Measurements from ENCODE around the gene PADI2. TPM values are rescaled to one million over a fixed set of nuclear protein-coding genes. Genes with fewer than 3 reads are reported as not detected.
"Not testable (repeated sequence)": the region's sequence is repeated elsewhere in the genome, so short reads cannot be mapped to it uniquely, and the experiment has no call there.

Gene PADI2
- total and polyA plus RNA-seq, 2 donors, result 1.4 to 3.6 TPM

- DNase-seq (ENCODE audit: low read depth in 6 of 9, low spot score in 9 of 9), result no peak
- no peak overlapping the region for H3K27ac ChIP-seq (ENCODE audit: low read depth in 1 of 2, low read length in 1 of 2)
- no peaks in the 10 kb centered on the region for H3K36me3 ChIP-seq (ENCODE audit: control insufficient read depth in 2 of 2, insufficient read depth in 2 of 2, low read length in 1 of 2)
- H3K4me3 ChIP-seq (ENCODE audit: low read length in 2 of 2), result no peak overlapping the region
- peaks cover 1 to 9% of the 10 kb centered on the region in 2 donors for H3K9me3 ChIP-seq (ENCODE audit: control insufficient read depth in 2 of 2, insufficient read depth in 1 of 2, low read length in 1 of 2)
- no peaks in the 10 kb centered on the region for H3K4me1 ChIP-seq (ENCODE audit: control insufficient read depth in 2 of 2, insufficient read depth in 2 of 2, low read length in 2 of 2)
- 94% methylated on average over 6 of the region's 6 CpGs for WGBS
- peaks cover 0 to 2% of the 10 kb centered on the region in 2 donors for H3K27me3 ChIP-seq (ENCODE audit: control insufficient read depth in 2 of 2, insufficient read depth in 1 of 2, low read length in 1 of 2)
These were observed 49.6 kb downstream of the PADI2 start for GRCh38 chr1:17069452-17070162.

DNA sequence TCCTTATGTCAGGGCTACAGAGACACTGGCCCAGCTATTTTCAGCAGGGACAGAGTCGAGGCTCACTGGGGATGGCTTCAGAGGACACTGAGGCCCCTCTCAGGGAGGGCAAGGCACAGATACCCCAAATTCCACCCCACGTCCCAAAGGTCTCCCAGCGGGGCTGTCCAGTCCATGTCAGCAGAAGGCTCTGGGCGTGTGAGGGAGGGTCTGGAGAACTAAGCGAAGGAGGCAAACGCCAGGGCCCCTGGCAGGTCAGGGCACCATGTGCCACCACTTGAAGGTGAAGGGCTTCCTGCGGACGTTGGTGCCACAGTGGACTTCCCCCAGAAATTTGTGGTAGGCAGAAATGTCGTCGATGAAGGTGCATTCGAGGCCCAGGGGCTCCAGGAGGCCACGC is 50.5 kb downstream of the PADI2 start:
- Histone ChIP-seq H3K4me1 (ENCODE audit: control insufficient read depth in 2 of 2, insufficient read depth in 2 of 2, low read length in 2 of 2) (no peaks in the 10 kb centered on the region), H3K9me3 (ENCODE audit: control insufficient read depth in 2 of 2, insufficient read depth in 1 of 2, low read length in 1 of 2) (peaks cover 0 to 14% of the 10 kb centered on the region in 2 donors), H3K36me3 (ENCODE audit: control insufficient read depth in 2 of 2, insufficient read depth in 2 of 2, low read length in 1 of 2) (no peaks in the 10 kb centered on the region), H3K27me3 (ENCODE audit: control insufficient read depth in 2 of 2, insufficient read depth in 1 of 2, low read length in 1 of 2) (peaks cover 0 to 2% of the 10 kb centered on the region in 2 donors), H3K4me3 (ENCODE audit: low read length in 2 of 2) (no peak overlapping the region), H3K27ac (ENCODE audit: low read depth in 1 of 2, low read length in 1 of 2) (no peak overlapping the region)
- WGBS, result 88% methylated on average over 12 of the region's 12 CpGs
- no peak for DNase-seq (ENCODE audit: low read depth in 6 of 9, low spot score in 9 of 9)

- Histone ChIP-seq H3K9me3 (ENCODE audit: control insufficient read depth in 2 of 2, insufficient read depth in 1 of 2, low read length in 1 of 2) (peaks cover 0 to 14% of the 10 kb centered on the region in 2 donors), H3K4me3 (ENCODE audit: low read length in 2 of 2) (no peak overlapping the region), H3K36me3 (ENCODE audit: control insufficient read depth in 2 of 2, insufficient read depth in 2 of 2, low read length in 1 of 2) (no peaks in the 10 kb centered on the region), H3K27me3 (ENCODE audit: control insufficient read depth in 2 of 2, insufficient read depth in 1 of 2, low read length in 1 of 2) (peaks cover 0 to 2% of the 10 kb centered on the region in 2 donors), H3K4me1 (ENCODE audit: control insufficient read depth in 2 of 2, insufficient read depth in 2 of 2, low read length in 2 of 2) (no peaks in the 10 kb centered on the region), H3K27ac (ENCODE audit: low read depth in 1 of 2, low read length in 1 of 2) (no peak overlapping the region)
- WGBS, result 91% methylated on average over 10 of the region's 10 CpGs
- no peak for DNase-seq (ENCODE audit: low read depth in 6 of 9, low spot score in 9 of 9)
These were observed 51.6 kb downstream of the PADI2 start for GRCh38 chr1:17067465-17068240.

- no peak overlapping the region for H3K27ac ChIP-seq (ENCODE audit: low read depth in 1 of 2, low read length in 1 of 2)
These were observed 52.2 kb downstream of the PADI2 start for GRCh38 chr1:17067069-17067426.

DNA sequence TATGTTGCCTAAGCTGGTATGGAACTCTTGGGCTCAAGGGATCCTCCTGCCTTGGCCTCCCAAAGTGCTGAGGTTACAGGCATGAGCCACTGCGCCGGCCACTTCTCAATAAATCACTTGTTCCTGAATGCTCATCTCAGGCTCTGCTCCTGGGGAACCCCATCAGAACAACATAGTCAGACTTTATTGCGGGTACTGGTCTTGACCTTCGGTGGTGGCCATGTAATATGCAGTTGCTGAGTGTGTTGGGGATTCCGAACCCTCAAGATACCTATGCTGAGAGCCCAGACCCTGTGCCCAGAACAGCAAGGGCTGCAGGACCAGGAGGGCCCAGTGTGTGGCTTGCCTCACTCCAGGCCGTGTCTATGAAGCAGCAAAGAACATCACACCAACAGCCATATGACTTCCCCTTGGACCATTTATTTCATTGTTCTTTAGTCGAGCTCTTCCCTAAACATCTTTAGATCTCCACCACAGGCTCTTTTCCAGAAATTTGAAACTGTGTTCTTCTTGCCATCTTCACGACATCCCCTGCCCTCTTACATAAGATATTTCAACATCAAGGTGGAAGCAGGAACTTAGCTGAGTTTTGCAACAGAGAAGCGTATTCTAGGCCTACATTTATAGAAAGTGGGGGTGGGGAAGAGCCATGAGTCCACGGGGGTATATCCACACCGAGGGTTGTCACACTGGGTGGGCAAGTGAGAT is 52.7 kb downstream of the PADI2 start:
- Histone ChIP-seq H3K4me3 (ENCODE audit: low read length in 2 of 2) (no peak overlapping the region), H3K36me3 (ENCODE audit: control insufficient read depth in 2 of 2, insufficient read depth in 2 of 2, low read length in 1 of 2) (no peaks in the 10 kb centered on the region), H3K9me3 (ENCODE audit: control insufficient read depth in 2 of 2, insufficient read depth in 1 of 2, low read length in 1 of 2) (peaks cover 0 to 14% of the 10 kb centered on the region in 2 donors), H3K4me1 (ENCODE audit: control insufficient read depth in 2 of 2, insufficient read depth in 2 of 2, low read length in 2 of 2) (no peaks in the 10 kb centered on the region), H3K27ac (ENCODE audit: low read depth in 1 of 2, low read length in 1 of 2) (no peak overlapping the region), H3K27me3 (ENCODE audit: control insufficient read depth in 2 of 2, insufficient read depth in 1 of 2, low read length in 1 of 2) (peaks cover 0 to 2% of the 10 kb centered on the region in 2 donors)
- DNase-seq (ENCODE audit: low read depth in 6 of 9, low spot score in 9 of 9), result no peak
- 88% methylated on average over 11 of the region's 11 CpGs for WGBS

More at GRCh38 chr1:17067069-17067426, 52.2 kb downstream of the PADI2 start:
- H3K9me3 ChIP-seq (ENCODE audit: control insufficient read depth in 2 of 2, insufficient read depth in 1 of 2, low read length in 1 of 2), result peaks cover 0 to 14% of the 10 kb centered on the region in 2 donors
- H3K4me3 ChIP-seq (ENCODE audit: low read length in 2 of 2), result no peak overlapping the region
- DNase-seq (ENCODE audit: low read depth in 6 of 9, low spot score in 9 of 9), result no peak
- WGBS, result 69% methylated on average over 3 of the region's 3 CpGs
- H3K4me1 ChIP-seq (ENCODE audit: control insufficient read depth in 2 of 2, insufficient read depth in 2 of 2, low read length in 2 of 2), result no peaks in the 10 kb centered on the region
- H3K36me3 ChIP-seq (ENCODE audit: control insufficient read depth in 2 of 2, insufficient read depth in 2 of 2, low read length in 1 of 2), result no peaks in the 10 kb centered on the region
- H3K27me3 ChIP-seq (ENCODE audit: control insufficient read depth in 2 of 2, insufficient read depth in 1 of 2, low read length in 1 of 2), result peaks cover 0 to 2% of the 10 kb centered on the region in 2 donors

DNA sequence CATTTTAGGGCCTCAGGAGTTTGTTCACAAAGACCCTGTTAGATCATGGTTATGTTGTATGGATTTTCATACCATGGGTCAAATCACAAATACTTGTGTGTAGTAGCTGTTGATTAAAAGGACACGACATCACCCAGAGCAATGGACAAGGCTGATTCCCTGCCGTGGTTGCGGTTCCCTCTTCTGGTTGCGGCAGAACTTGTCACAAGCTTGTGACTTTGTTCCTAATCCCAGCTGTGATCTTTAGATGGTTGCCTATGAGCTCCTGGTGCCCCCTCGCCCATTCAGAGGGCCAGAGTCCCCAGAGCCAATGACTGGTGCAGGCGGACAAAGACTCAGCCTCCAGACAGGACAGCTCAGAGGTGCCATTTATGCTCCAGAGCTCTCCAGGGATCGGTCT is 53.6 kb downstream of the PADI2 start:
- no peak overlapping the region for H3K27ac ChIP-seq (ENCODE audit: low read depth in 1 of 2, low read length in 1 of 2)
- H3K27me3 ChIP-seq (ENCODE audit: control insufficient read depth in 2 of 2, insufficient read depth in 1 of 2, low read length in 1 of 2), result peaks cover 0 to 2% of the 10 kb centered on the region in 2 donors
- no peaks in the 10 kb centered on the region for H3K4me1 ChIP-seq (ENCODE audit: control insufficient read depth in 2 of 2, insufficient read depth in 2 of 2, low read length in 2 of 2)
- H3K4me3 ChIP-seq (ENCODE audit: low read length in 2 of 2), result no peak overlapping the region
- peaks cover 0 to 14% of the 10 kb centered on the region in 2 donors for H3K9me3 ChIP-seq (ENCODE audit: control insufficient read depth in 2 of 2, insufficient read depth in 1 of 2, low read length in 1 of 2)
- DNase-seq (ENCODE audit: low read depth in 6 of 9, low spot score in 9 of 9), result no peak
- H3K36me3 ChIP-seq (ENCODE audit: control insufficient read depth in 2 of 2, insufficient read depth in 2 of 2, low read length in 1 of 2), result no peaks in the 10 kb centered on the region
- WGBS, result 90% methylated on average over 7 of the region's 7 CpGs

DNA sequence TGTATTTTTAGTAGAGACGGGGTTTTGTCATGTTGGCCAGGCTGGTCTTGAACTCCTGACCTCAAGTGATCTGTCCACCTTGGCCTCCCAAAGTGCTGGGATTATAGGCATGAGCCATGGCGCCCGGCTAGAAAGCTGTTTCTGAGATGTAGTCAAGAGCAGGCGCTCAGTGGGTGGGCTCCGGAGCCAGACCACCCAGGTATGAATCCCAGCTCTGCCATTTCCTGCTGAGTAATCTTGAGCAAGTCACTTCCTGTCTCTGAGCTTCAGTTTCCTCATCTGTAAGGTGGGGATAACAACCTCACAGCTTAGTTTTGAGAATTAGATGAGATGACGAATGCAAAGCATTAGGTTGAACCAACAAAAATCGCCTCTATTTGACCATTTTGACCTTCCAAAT is 56.5 kb downstream of the PADI2 start:
- H3K27ac ChIP-seq (ENCODE audit: low read depth in 1 of 2, low read length in 1 of 2); H3K4me1 ChIP-seq (ENCODE audit: control insufficient read depth in 2 of 2, insufficient read depth in 2 of 2, low read length in 2 of 2); H3K27me3 ChIP-seq (ENCODE audit: control insufficient read depth in 2 of 2, insufficient read depth in 1 of 2, low read length in 1 of 2); H3K4me3 ChIP-seq (ENCODE audit: low read length in 2 of 2); H3K36me3 ChIP-seq (ENCODE audit: control insufficient read depth in 2 of 2, insufficient read depth in 2 of 2, low read length in 1 of 2); DNase-seq (ENCODE audit: low read depth in 6 of 9, low spot score in 9 of 9): not testable (repeated sequence)
- peaks cover 0 to 14% of the 10 kb centered on the region in 2 donors for H3K9me3 ChIP-seq (ENCODE audit: control insufficient read depth in 2 of 2, insufficient read depth in 1 of 2, low read length in 1 of 2)
- WGBS, result 89% methylated on average over 7 of the region's 7 CpGs

GRCh38 chr1:17061892-17062291 is 57.4 kb downstream of the PADI2 start:
- peaks cover 0 to 3% of the 10 kb centered on the region in 2 donors for H3K27me3 ChIP-seq (ENCODE audit: control insufficient read depth in 2 of 2, insufficient read depth in 1 of 2, low read length in 1 of 2)
- H3K27ac ChIP-seq (ENCODE audit: low read depth in 1 of 2, low read length in 1 of 2), result no peak overlapping the region
- no peaks in the 10 kb centered on the region for H3K4me1 ChIP-seq (ENCODE audit: control insufficient read depth in 2 of 2, insufficient read depth in 2 of 2, low read length in 2 of 2)
- H3K4me3 ChIP-seq (ENCODE audit: low read length in 2 of 2), result no peak overlapping the region
- 93% methylated on average over 2 of the region's 2 CpGs for WGBS
- no peak for DNase-seq (ENCODE audit: low read depth in 6 of 9, low spot score in 9 of 9)
- H3K9me3 ChIP-seq (ENCODE audit: control insufficient read depth in 2 of 2, insufficient read depth in 1 of 2, low read length in 1 of 2), result peaks cover 0 to 14% of the 10 kb centered on the region in 2 donors
- no peaks in the 10 kb centered on the region for H3K36me3 ChIP-seq (ENCODE audit: control insufficient read depth in 2 of 2, insufficient read depth in 2 of 2, low read length in 1 of 2)

DNA sequence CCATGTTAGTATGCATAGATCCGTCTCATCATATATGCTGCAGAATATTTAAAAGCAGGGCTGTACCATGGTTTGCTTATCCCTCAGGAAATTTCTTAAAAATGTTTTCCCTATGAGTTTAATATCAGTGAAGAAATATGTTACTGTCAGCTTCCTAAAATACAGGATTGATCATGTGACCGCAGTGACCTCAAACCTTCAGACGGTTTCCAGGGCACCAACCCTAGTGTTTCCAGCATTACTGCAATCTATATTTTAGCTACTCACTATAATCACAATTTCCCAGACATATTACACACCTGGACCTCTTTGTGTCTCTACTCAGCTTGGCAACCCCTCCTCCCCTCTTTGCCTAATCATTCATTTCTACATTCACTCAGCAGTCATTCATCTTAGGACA is 57.8 kb downstream of the PADI2 start:
- Histone ChIP-seq H3K27me3 (ENCODE audit: control insufficient read depth in 2 of 2, insufficient read depth in 1 of 2, low read length in 1 of 2) (peaks cover 0 to 3% of the 10 kb centered on the region in 2 donors), H3K4me3 (ENCODE audit: low read length in 2 of 2) (no peak overlapping the region), H3K36me3 (ENCODE audit: control insufficient read depth in 2 of 2, insufficient read depth in 2 of 2, low read length in 1 of 2) (no peaks in the 10 kb centered on the region), H3K27ac (ENCODE audit: low read depth in 1 of 2, low read length in 1 of 2) (no peak overlapping the region), H3K4me1 (ENCODE audit: control insufficient read depth in 2 of 2, insufficient read depth in 2 of 2, low read length in 2 of 2) (no peaks in the 10 kb centered on the region), H3K9me3 (ENCODE audit: control insufficient read depth in 2 of 2, insufficient read depth in 1 of 2, low read length in 1 of 2) (peaks cover 0 to 14% of the 10 kb centered on the region in 2 donors)
- no peak for DNase-seq (ENCODE audit: low read depth in 6 of 9, low spot score in 9 of 9)
- WGBS, result 89% methylated on average over 3 of the region's 3 CpGs

Measured in thymus (tissue), 11 donors.